ENCODE results near the gene CMSS1.

GRCh38 chr3:100047455-100048141, 229.9 kb downstream of the CMSS1 start:
- TF ChIP-seq POLR2A (IDR thresholded peaks at IDR 0.05) = no peak
- no peak for TF ChIP-seq CTCF (IDR thresholded peaks at IDR 0.05)

Data from heart left ventricle (tissue), 13 donors.